Measurements from ENCODE around the gene GCK. TPM values are rescaled to one million over a fixed set of nuclear protein-coding genes. Genes with fewer than 3 reads are reported as not detected.
"Not testable (repeated sequence)": the region's sequence is repeated elsewhere in the genome, so short reads cannot be mapped to it uniquely, and the experiment has no call there.

GCK gene
- total RNA-seq, 1 experiment from 2014 or later = not detected

DNA sequence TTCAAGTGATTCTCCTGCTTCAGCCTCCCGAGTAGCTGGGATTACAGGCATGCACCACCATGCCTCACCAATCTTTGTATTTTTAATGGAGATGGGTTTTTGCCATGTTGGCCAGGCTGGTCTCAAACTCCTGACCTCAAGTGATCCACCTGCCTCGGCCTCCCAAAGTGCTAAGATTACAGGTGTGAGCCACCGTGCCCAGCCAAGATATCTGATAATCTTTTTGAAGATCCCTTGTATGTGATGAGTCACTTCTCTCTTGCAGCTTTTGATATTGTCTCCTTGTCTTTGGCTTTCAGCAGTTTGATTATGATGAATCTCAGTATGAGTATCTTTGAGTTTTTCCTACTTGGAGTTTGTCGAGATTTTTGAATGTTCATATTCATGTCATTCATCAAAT is 62.7 kb downstream of the GCK start:
- H3K36me3 ChIP-seq, H3K27me3 ChIP-seq, DNase-seq, H3K4me3 ChIP-seq, H3K9me3 ChIP-seq: not testable (repeated sequence)

DNA sequence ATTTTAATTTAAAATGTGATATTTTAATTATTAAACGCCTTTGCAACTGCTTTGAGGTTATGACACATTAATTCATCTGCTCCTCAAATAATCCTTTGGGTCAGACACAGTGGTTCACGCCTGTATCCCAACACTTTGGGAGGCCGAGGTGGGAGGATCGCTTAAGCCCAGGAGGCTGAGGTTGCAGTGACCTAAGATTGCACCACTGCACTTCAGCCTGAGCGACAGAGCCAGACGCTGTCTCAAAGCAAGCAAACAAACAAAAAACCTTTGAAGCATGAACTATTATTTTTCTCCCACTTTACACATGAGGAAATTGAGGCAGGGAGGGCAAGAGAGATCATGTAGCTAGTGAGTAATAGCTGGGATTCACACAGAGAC is 64.4 kb downstream of the GCK start:
- Histone ChIP-seq H3K9me3 (no peaks in the 10 kb centered on the region), H3K27me3 (no peaks in the 10 kb centered on the region), H3K36me3 (peaks cover 25% of the 10 kb centered on the region), H3K4me3 (no peak overlapping the region)
- no peak for DNase-seq

DNA sequence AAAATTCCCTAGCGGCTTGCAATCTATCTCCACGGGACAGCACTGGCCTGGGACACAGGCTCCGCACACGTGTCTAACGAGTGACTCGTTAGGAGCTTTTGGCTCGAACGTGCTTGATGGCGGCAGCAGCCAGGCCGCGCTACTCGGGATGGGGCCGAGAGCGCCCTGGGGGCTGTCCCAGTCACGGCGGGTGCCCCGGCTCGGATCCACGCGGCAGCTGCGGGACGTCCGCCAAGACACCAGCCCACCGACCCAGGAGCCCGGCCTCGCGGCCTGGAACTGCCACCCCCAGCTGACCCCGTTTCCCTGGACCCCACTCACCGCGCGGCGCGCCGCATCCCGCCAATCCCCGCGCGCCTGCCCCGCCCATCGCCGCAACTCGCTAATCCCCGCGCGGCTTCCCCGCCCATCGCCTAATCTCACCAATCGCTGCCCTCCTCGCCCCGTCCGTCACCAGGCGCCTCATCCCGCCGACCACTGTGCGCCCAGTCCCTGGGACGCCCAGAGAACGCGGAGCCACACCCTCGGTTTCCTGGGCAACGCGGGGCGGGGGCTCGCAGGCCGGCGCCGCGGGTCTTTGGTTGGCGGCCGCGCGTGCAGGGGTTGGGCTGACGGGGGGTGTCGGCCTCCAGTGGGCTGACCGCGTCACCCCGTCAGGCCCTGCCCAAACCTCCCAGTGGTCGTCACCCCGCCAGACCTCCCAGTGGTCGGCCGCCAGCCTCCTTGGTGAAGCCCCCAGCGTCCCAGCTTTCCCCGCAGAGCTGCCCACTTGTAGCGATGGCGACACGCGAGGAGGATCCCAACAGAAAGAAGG is 65.8 kb downstream of the GCK start, which contains the start of gene POLD2:
POLD2 (minus strand) TSS at position 359 of the 814 bp plus-strand sequence. CDS start 1,495 bp downstream, outside the sequence.
- Histone ChIP-seq H3K4me3 (peak within 1 kb of the TSS; percentile 71), H3K9me3 (no peaks in the 10 kb centered on the region), H3K27me3 (no peaks in the 10 kb centered on the region), H3K36me3 (peaks cover 31% of the 10 kb centered on the region)
- peak; percentile 99 for DNase-seq

DNA sequence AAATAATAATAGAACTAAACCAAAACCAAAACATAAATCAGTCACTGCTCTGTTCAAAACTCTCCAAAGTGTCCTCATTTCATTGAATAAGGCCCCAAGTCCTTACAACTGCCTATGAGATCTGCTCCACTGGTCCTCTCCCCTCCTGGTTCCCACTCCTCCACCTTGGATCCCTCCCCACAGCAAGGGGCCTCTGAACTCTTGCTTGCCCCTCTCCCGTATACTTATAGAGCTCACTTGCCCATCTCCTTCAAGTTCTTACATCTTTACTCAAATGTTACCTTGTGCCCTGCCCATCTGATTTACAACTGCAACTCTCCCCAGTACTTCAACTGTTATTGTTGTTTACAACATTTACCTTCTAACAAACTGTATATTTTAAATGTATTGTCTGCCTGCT is 66.7 kb downstream of the GCK start:
- peaks cover 38% of the 10 kb centered on the region for H3K36me3 ChIP-seq
- peak overlapping the region; percentile 71 for H3K4me3 ChIP-seq
- DNase-seq = no peak
- no peaks in the 10 kb centered on the region for H3K27me3 ChIP-seq
- H3K9me3 ChIP-seq = no peaks in the 10 kb centered on the region

DNA sequence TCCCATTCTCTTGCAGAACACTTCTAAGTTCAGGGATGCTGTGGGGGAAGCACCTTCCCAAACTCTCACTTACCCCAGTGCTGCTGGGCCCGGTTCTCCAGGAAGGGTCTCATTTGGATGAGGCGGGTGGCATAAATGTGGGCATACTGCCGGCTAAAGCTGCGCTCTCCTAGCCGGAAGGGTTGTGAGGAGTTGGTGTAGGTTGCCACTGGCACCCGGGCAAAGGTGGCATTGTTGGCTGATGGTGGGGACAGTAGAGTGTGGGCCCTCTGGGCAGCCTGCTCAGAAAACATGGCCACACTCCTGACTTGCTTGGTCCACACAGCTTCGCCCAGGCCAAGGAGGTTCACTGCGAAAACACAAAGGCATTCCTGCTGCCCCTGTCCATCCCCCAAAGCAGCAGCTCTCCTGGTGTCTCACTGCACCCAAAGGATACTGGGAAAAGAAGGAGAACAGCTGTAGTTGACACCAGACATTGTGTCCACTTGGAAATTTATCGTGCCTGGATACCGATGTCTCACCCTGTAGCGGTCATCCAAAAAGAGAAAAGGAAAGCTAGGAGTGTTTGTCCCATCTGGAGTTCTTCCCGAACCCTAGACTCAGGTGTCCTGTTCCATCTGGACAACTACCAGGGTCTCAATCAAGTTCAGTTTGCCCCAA is 67.3 kb downstream of the GCK start:
- Histone ChIP-seq H3K9me3 (no peaks in the 10 kb centered on the region), H3K4me3 (peak overlapping the region; percentile 71; the same call in 1 of the 2 replicates), H3K36me3 (peaks cover 39% of the 10 kb centered on the region), H3K27me3 (no peaks in the 10 kb centered on the region)
- DNase-seq = no peak

DNA sequence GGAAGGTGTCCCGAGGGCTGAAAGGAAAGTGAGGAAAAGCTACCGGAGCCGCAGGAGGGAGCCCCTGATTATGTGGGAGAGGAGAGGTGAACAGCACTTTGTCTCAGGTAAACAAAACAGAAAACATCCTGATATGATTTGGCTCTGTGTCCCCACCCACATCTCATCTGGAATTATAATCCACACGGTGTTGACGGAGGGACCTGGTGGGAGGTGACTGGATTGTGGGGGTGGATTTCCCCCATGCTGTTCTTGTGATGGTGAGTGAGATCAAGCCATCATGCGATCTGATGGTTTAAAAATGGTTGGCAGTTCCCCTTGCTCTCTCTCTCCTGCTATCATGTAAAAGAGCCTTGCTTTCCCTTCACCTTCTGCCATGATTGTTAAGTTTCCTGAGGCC is 68.8 kb downstream of the GCK start:
- Histone ChIP-seq H3K36me3 (peaks cover 51% of the 10 kb centered on the region), H3K27me3 (no peaks in the 10 kb centered on the region), H3K9me3 (no peaks in the 10 kb centered on the region), H3K4me3 (no peak overlapping the region)
- no peak for DNase-seq

DNA sequence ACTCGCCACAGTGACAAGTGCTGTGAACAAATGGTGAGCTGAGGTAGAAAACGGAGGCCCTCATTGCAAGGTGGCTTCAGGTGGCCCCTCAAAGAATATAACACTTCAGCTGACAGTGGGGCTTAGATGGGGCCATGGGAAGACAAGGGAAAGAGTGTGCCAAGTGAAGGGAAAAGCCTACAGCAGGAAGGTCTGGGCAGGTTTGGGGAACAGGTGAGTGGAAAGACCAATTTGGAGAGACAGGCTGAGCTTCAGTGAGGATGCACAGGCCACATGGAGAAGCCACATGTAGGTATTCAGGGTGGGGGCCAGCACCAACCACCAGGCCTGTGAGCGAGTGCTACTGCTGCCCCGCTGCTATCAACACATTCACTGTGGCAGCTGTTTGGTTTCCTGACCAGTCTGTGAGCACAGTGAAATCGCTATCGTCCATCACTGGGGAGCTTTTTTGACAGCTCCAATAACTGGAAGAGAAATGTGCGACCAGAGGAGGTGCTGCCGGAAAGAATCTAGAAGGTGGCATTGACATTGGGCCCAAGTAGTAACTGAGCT is 69.3 kb downstream of the GCK start:
- Histone ChIP-seq H3K4me3 (no peak overlapping the region), H3K36me3 (peaks cover 54% of the 10 kb centered on the region)
- DNase-seq = no peak

DNA sequence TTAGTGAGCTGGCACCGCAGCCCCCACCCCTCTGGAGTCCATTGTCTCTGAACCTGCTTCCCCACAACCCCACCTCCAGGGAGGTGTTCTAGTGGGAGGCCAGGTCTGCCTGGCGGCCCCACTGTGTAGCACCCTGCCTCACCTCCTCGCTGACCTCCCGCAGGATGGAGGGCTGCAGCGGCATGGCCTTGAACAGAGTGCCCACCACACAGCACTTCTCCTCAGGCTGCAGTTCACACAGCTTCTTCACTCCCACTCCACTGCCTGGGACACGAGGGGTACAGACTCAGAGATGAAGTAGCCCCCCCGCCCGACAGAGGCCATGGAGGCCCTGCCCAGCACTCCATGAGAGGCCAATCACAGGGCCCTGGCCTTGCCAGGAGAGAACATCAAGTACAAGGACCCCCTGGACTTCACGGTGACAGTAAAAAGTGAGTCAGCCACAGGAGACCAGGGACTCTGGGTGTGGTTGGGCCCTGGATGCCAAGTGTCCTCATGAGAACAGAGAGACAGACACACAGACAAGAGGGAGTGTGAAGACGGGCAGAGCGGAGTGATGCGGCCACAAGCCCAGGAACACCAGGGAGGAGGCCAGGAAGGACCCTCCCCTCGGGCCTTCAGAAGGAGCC is 71.3 kb downstream of the GCK start:
- Histone ChIP-seq H3K36me3 (peaks cover 72% of the 10 kb centered on the region), H3K9me3 (no peaks in the 10 kb centered on the region), H3K27me3 (no peaks in the 10 kb centered on the region), H3K4me3 (no peak overlapping the region)
- no peak for DNase-seq

More for the DNA sequence above, 69.3 kb downstream of the GCK start:
- H3K9me3 ChIP-seq = no peaks in the 10 kb centered on the region
- H3K27me3 ChIP-seq = no peaks in the 10 kb centered on the region

DNA sequence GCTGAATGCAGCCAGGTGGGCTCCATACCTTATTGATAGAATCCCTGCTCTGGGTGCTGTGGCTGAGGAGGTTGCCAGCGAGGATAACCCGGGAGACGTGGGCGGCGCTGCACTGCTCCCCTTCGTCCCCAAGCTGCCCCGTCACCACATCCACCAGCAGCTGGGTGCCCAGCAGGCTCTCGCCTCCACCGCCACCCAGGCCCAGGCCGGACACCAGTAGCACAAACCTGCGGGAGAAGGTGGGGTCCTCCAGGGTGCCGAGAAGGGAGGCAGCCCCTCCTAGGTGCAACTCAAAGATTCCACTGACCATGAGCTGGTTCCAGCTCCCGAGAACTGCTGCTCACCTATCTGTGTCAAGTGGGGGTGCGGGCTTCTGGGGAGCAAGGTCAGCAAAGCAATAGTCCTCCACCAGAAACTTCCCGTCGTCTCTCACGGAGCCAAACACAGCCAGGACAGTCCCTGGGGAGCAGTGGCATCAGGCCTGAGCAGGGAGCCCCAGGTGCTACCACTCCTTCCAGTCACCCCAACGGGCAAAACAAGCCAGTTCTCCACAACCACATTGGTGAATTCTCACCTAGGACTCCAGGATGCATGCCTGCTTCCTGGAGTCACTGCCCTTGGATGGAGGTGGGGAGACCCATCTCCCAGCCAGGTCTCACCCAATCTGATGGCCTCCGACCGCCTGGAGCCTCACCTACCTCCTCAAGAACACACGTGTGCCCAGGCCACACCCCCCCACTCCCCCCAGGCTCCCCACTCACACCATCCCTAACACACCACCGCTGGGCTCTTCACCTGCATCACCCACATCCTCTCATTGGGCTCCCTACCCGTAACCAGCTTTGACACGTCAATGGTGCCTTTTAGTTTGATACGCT is 72.2 kb downstream of the GCK start:
- H3K9me3 ChIP-seq = no peaks in the 10 kb centered on the region
- H3K36me3 ChIP-seq = peaks cover 78% of the 10 kb centered on the region
- no peaks in the 10 kb centered on the region for H3K27me3 ChIP-seq
- DNase-seq = no peak
- H3K4me3 ChIP-seq = no peak overlapping the region

DNA sequence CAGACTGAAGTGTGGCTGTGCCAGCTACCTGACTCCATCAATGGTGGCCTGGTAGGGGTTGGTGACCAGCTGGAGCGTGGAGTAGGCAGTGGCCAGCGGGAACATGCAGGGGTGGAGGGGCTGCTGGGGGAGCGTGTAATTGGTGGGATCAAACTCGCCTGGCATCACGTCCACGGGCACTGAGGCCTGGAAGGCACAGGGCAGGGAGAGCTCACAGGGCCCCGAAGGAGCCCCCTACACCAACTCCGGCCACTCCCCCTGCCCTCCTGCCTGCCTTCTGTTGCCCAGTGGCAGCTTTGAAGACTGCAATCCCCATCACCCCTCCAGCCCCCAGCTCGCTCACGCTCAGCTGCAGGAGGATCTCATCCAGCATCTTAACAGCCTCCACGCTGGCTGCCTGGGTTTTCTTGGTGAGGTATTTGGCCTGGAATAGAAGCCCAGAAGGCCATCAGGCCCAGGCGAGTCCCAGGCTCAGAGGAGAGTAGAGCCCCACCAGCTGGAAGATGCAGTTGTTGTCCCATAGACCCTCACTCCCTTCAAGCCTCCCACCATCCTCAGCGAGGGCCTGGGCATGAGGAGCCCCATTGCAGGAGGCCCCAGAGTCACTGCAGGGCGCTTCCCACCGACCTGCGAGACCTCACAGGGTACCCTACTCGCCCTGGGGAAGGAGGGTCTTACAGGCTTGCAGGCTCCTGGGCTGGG is 73.0 kb downstream of the GCK start:
- Histone ChIP-seq H3K36me3 (peaks cover 76% of the 10 kb centered on the region), H3K9me3 (no peaks in the 10 kb centered on the region)
- DNase-seq = no peak

DNA sequence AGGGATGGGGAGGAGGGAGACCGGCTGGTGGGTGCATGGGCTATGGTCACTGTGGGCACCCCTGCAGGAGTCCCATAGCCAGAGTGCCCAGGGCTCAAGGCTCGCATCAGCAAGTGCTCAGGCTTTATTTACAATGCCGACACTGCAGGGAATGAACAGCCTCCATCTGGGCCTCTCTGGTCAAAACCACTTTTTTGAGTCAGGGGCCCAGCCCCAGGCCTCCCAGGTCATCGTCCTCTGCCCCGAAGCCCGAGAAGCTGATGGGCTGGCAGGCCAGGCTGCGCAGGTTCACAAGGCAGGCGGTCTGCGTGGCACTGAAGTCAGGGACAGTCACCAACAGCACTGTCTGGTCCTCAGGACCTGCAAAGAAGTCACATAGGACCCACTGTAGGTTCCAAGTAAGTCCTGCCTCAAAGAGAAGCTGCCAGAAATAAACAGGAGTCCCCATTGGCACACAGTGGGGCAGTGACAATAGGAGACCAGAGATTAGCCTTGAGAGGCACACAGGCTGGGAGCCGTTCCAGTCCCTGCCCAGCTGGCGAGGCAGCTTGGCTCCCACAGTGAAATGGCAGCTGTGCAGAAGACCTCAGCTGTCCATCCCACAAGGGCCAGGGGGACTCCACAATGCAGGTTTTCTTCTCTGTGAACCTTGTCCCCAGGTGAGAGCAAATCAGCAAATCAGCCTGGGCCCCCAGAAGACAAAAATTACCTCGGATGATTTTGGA is 74.5 kb downstream of the GCK start:
- DNase-seq = no peak
- Histone ChIP-seq H3K4me3 (no peak overlapping the region), H3K9me3 (no peaks in the 10 kb centered on the region), H3K27me3 (no peaks in the 10 kb centered on the region), H3K36me3 (peaks cover 75% of the 10 kb centered on the region)

More for the DNA sequence above, 73.0 kb downstream of the GCK start:
- Histone ChIP-seq H3K27me3 (no peaks in the 10 kb centered on the region), H3K4me3 (no peak overlapping the region)

DNA sequence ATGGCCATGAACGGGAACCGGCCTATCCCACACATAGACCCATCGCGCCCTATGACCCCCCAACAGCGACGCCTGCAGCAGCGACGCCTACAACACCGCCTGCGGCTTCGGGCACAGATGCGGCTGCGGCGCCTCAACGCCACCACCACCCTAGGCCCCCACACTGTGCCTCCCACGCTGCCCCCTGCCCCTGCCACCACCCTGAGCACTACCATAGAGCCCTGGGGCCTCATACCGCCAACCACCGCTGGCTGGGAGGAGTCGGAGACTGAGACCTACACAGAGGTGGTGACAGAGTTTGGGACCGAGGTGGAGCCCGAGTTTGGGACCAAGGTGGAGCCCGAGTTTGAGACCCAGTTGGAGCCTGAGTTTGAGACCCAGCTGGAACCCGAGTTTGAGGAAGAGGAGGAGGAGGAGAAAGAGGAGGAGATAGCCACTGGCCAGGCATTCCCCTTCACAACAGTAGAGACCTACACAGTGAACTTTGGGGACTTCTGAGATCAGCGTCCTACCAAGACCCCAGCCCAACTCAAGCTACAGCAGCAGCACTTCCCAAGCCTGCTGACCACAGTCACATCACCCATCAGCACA is 75.4 kb downstream of the GCK start:
- H3K27me3 ChIP-seq = no peaks in the 10 kb centered on the region
- no peak for DNase-seq
- H3K36me3 ChIP-seq = peaks cover 76% of the 10 kb centered on the region
- no peak overlapping the region for H3K4me3 ChIP-seq
- H3K9me3 ChIP-seq = no peaks in the 10 kb centered on the region

DNA sequence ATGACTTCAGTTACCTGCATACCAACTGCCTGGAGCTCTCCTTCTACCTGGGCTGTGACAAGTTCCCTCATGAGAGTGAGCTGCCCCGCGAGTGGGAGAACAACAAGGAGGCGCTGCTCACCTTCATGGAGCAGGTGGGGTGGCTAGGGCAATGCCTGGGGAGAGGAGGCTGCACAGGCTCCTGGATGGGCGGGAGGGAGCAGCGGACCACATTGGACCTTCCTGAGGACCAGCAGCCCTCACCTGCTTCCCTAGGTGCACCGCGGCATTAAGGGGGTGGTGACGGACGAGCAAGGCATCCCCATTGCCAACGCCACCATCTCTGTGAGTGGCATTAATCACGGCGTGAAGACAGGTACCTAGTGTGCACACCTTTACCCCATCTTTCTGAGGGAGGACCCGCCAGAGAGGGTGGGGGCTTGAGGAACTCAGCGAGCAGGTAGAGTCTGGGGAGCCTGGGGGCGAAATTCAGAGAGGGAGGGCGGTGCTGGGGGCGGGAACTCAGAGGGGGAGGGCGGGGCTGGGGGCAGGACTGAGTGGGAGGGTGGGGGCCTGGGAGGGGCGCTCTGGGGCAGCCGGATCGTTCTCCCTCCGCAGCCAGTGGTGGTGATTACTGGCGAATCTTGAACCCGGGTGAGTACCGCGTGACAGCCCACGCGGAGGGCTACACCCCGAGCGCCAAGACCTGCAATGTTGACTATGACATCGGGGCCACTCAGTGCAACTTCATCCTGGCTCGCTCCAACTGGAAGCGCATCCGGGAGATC is 76.1 kb downstream of the GCK start:
- Histone ChIP-seq H3K27me3 (no peaks in the 10 kb centered on the region), H3K4me3 (no peak overlapping the region), H3K9me3 (no peaks in the 10 kb centered on the region), H3K36me3 (peaks cover 77% of the 10 kb centered on the region)
- no peak for DNase-seq

DNA sequence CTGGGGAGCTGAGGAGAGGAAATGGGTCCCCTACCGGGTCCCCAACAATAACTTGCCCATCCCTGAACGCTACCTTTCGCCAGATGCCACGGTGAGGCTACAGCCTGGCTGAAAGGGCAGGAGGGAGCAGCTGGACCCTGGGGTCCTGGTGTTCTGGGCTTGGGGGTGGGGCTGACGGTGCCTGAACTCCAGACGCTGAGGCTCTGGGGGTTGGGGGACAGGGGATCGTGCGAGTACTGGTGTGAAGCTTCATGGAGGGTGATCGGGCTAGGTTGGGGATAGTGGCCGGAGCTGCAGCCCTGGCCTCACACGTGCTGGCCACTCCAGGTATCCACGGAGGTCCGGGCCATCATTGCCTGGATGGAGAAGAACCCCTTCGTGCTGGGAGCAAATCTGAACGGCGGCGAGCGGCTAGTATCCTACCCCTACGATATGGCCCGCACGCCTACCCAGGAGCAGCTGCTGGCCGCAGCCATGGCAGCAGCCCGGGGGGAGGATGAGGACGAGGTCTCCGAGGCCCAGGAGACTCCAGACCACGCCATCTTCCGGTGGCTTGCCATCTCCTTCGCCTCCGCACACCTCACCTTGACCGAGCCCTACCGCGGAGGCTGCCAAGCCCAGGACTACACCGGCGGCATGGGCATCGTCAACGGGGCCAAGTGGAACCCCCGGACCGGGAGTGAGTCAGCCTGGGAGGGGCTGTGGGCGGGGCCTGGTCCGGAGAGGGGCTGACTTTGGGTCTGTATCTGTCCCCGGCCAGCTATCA is 76.8 kb downstream of the GCK start:
- no peaks in the 10 kb centered on the region for H3K27me3 ChIP-seq
- H3K4me3 ChIP-seq = no peak overlapping the region
- DNase-seq = no peak
- H3K36me3 ChIP-seq = peaks cover 76% of the 10 kb centered on the region
- H3K9me3 ChIP-seq = no peaks in the 10 kb centered on the region

All from MG63 (cell line).